ENCODE results near the gene LNX2.
A peak's percentile ranks its signal among the peaks of the same experiment; 100 is the strongest.

LNX2 gene

DNA sequence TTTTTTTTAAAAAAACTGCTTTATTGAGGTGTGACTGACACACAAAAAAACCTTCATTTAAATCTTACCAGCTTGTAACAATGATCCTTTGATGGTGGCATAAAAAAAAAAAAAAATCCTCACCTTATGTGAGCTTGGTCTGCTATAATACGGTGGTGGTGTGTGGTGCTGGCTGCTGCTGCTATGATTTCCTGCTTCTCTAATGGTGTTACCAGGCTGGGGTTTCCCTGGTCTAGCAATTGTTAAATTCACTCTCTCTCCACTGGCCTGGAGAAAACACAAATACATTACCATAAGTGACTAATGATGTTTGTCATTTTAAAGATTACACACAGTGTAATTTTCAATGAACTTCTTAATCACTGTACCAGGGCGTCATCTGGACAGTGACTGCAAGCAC, 60.6 kb downstream of the LNX2 start:
- DNase-seq (ENCODE audit: low spot score): no peak

DNA sequence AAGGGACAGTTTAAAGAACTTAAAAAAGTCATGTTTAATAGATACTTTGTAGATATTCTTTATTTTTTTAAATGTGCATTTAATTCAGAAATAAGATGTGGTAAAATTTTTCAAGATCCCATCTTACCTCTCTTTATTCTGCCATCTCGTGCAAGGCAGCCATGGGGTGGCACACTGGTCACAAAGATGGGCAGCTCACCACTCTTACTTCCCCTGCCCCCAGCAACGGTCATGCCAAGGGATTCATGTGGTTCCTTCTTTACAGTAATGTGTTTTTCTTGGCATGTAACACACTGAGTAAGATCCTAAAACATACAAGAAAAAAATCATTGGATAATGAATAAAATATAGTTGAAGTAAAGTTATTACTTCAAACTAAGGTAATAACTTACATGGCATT, 64.2 kb downstream of the LNX2 start:
- no peak for DNase-seq (ENCODE audit: low spot score)

DNA sequence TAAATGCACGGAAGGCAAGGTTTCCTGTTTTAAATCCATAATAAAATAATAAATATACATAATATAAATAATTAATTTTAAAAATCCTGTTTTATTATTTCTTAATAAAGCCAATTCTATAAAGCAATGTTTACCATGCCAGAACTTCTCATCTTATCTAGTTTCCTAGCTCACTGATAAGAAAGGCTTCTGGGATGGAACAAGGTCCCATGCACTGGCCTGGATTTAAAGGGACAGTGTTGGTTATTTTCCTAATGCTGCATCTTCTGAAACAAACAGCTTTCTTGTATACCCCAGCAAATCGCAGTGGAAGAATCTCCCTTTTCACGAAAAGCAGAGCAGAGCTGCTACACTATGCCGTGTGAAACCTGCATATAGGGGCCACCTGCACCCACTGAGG, 68.8 kb downstream of the LNX2 start:
- DNase-seq (ENCODE audit: low spot score): no peak

DNA sequence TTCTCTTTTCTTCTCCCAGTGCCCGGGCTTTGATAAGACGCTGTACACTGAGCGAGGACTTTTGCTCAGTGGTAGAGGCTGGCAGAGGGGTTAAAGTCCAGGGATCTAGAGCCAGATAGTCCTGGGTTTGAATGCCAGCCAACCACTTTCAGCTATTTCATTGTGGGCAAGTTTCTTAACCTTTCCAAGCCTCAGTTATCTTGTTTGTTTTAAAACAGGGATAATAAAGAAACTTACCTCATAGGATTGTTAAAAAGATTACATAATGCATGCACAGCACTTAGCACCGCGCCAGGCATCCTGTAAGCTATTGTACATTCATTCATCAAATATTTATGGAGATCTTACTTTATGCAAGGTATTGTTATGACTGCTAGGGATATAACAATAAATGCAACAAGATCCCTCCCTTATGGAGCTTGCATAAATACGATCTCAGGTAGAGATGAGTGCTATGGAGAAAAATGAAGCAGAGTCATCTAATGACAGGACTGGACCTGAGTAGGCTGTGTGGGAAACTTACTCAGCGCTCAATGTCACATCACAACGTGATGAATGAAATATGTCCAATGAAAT, 70.8 kb downstream of the LNX2 start:
- DNase-seq (ENCODE audit: low spot score): no peak

DNA sequence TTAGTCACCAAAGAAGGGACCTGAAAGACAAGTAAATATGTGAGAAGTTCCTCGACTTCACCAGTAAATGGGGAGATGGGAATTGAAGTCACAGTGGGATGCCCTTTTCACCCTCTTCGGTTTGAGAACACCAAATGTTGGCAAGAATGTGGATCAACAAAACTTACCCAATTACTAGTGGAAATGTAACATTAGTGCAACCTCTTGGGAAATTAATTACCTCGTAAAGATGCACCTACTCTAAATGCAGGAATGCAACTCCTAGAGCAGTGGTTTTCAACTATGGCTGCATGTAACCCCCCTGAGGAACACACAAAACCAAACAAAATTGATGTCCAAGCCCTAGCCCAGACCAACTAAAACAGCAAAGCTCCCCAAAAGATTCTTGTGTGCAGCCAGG, 78.1 kb downstream of the LNX2 start:
- DNase-seq (ENCODE audit: low spot score): no peak

DNA sequence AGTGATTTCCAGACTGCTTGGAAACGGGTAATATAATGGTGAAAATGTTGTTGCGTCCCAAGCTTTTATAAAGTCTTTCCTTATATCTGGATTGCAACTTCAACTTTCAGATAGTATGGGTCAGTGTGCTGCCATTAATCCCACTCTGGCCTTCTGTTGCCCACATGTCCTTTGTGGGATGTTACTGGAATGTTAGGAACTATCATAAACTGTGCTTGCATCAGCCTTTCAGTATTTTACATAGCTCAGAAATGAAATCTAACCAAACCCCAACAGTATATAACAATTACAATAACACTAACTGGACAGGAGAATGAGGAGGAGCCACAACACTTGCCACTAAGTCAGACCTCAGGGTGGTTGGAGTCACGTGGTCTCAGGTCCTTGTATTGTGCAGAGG, 78.9 kb downstream of the LNX2 start:
- DNase-seq (ENCODE audit: low spot score): no peak

DNA sequence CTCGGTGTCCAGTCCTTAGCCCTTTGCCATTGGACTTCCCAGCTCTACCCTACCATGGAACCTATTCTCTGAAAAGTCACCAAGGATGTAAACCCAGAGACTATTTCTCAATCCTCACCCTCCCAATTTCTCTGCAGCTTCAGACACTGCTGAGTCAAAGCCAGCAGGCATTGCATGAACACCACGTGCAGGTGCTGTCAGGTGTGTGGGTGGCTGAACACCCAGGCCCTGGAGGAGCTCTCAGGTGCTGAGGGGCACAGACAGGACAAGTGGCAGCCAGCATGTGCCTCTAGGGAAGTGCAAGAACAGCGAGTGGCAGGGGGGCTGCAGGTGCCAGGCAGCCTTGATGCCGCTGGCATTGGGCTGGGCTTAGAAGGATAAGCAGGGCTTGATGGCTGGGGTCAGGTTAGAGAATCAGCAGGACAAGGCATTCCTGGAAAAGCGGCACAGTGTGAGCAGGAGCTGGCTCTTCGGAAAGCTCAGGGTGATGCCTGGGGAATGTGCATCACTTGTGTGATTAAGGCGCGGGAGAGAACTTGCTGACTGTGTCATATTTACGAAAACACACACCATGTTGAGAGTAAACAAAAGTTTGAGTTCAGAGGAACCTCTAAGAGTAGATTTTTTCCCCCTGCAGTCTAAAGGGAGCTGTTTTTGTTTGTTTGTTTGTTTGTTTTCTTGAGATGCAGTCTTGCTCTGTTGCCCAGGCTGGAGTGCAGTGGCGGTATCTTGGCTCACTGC, 83.8 kb downstream of the LNX2 start:
- DNase-seq (ENCODE audit: low spot score): no peak

DNA sequence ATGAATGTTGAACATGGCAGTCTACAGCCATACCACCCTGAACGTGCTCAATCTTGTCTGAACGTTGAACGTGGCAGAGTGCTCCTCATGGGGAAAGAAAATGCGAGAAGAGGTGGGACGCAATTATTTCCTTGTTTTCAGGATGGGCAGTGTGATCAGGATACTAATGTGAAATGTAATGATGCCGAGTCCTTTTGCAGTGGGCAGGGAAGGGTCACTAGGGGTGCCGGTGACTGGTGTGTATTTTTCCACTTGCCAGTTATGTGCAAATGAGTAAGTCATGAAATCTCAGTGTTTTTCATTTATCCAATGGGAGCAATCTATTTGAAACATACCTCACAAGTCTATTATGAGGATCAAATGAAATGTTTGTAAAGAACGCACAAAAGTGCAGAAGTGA, 84.8 kb downstream of the LNX2 start:
- DNase-seq (ENCODE audit: low spot score): no peak

DNA sequence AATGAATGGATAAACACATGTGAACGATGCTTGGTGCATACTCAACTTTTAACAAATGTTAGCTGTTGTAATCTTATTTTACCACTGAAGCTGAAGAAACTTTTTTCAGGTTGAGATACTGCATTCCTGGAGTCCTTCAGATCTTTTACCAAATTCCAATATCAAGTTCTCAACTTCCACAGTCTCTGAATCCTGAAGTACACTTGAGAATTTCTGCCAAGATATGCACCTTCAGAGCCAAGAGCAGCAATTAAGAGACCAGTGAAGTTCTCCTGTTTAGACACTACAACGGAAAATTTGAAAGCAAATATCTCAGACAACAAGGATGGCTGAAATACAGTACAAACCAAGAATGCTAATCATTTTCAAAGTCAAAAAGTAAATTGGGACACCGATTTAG, 85.3 kb downstream of the LNX2 start:
- DNase-seq (ENCODE audit: low spot score): no peak

DNA sequence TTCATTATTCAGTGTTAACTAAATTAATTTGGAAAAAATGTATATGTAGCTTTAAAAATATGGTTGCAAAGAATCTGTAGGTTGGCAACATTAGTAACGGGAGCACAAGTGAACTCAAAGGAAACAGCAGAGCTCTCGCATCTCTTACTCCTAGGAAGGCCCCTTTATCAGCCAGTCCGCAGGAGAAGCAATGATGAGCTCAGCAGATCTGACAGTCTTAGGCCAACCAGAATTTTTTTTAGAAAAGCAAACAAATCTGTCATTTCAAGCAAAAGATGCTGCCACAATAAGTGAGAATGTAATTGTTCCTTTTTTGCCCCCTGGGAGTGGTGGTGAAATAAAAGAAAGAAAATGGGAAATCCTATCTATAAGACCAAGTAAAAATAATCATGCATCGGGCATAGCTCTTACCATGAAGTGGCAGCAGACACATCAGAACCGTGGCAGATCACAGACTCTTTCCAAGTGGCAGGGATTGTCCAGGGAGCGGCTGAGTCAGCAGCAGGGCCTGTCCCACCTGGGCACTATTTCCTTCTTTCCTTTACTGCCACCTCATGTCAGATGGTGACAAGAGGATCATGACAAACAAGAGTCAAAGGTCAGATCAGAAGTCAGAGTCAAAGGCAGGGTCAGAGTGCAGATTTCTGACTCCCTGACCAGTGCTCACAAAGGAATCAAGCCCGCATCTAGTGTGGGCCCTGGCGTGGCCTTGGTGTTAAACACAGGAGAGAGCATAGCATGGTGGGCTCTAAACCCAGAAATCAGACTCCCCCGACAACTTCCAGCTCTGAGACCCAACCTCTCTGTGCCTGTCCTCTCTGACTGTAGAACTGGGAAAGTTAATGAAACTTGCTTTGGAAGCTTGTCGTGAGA, 86.0 kb downstream of the LNX2 start:
- DNase-seq (ENCODE audit: low spot score): no peak

DNA sequence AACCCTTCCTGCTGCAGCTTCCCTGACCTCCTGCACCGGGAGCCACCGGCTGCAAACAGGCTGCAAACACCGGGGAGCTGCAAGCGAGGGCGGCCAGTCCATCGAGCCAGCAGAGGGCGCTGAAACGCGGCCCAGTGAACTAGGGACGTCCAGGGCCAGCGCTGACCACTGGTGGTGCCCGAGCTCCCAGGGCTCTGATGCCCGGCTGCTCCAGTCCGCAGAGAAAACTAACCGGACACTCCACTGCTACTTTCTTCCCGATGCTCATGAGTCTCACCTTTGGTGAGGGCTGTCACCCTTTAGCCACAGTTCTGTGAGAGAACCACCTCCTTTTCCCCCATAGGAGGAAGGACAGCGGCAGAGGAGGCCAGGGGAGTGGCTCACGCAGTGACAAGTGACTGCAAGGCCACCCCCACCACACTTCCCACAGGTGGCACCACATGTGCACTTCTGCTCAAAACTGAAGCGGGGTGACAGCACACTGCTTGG, 87.1 kb downstream of the LNX2 start:
- peak; percentile 48 for DNase-seq (ENCODE audit: low spot score)

DNA sequence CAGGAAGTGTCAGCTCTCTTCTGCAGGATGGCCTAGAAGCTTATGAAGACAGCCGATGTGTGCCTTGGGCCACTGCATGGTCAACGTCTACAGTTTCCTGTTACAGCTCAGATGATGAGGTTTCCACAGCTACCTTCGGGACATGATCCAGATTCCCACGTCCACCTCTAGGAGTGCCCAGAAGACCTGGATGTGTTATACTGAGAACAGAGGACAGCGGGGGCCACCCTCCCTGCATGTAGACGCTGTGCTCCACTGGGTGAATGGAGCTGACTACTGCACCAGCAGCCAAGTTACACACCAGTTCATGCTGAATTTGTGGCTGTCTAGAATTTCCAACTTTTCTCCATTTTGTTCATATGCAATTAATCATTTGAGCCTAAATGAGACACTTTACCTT, 91.4 kb downstream of the LNX2 start:
- DNase-seq (ENCODE audit: low spot score): no peak

DNA sequence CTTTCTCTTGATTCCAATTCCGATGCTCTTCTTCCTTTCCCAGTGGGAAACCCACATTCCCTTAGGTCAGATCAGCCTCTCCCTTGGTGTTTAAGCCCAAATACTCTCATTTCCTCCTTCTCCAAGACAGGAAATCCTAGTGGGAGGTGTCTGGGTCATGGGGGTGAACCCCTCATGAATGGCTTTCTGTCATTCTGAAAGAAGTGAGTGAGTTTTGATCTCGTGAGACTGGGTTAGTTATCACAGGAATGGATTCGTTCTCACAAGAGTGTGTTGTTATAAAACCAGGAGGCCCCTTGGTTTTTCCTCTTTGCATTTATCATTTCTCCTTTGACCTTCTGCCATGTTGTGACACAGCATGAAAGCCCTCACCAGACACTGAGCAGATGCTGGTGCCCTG, 93.8 kb downstream of the LNX2 start:
- DNase-seq (ENCODE audit: low spot score): no peak

DNA sequence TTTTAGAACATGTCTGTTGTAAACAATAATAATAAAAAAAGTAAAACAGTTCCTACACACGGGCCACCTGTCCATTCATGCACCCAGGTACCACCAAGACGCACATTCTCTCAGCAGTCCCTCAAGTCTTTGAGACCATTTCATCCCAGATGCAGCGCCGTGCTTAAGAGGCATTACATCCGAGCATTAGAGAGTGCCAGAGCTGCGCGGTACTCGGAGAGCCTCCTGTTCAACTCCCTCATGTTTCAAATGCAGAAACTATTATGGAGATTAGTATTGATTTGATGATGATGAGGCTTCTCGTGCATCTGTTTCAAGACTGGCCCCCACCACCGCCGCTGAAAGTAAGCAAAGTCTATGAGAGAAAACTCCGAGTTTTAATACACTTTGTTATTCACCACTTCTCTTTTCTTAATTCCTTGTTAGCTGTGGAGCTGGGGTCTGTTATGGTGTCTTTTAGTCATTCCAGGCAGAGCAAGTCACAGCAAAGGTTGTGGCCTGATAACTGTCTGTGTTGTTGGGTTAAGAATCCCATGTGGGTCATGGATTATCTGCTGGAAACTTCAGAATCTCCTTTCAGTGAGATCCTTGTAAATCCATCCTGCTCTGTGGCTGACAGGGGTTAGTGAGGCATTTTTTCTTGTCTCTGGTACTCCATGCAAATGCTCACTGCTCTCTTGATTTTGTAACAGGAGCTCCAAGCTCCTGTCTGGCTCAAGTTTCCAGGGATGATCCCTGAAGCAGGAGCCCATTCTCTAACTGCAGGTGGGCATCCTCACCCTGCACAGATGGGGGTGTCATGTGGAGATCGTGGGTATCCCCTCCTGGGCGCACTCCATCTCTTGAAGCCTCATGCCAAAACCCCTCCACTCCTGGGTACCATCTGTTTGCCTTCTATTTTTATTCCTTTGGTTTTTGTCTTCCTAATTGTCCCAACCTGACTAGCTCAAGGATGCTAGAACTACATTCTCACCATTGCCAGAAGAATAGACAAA, 95.1 kb downstream of the LNX2 start:
- no peak for DNase-seq (ENCODE audit: low spot score)

DNA sequence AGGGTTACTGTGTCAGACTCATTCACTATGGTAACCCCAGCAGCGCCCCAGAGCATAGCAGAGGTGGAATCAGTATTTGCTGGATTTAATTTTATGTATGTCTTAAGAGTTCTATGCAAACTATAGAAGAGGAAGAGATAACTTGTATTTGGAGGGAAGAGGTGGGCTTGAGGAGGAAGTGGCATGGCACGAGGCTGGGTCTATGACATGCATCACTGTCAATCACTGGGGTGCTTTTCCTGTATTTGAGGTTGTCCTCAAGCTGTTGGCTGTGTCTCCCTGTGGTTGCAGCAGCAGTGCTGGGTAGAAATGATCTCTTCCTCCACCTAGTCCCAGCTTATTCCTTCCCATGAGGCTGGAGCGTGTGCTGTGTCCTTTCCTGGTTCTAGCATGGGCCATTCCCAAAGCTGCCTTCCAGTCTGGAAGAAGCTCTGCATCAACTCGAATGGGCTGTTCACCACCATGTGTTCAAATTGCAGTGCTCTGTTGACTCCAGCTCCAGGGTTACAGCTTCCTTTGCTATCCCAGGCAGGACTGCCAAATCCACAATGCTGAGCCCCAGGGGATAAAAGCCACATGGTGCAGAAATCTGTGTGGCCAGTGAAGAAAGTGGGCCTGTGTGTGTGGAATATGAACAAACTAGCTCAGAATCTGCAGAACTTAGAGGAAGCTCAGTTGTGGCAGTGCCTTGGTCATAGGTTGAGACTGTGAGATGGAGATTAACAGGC, 96.8 kb downstream of the LNX2 start:
- DNase-seq (ENCODE audit: low spot score): no peak

DNA sequence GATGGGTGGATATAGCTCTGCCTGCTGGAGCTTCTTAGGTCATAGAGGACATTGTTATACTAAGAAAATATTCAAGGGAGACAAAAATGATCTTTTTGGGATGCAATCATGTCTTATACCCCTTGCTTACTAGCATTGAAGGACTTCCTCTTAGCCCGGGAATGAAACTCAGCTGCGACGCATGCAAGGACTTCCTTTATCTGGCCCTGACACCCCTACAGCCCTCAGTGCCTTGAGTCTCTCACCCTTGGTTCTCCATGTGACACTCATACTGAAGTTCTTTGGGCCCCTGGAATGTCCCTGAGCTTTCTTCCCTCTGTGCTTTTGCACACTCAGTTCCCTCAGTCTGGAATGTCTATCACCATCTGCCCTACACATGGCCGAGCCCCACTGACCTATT, 97.5 kb downstream of the LNX2 start:
- no peak for DNase-seq (ENCODE audit: low spot score)

DNA sequence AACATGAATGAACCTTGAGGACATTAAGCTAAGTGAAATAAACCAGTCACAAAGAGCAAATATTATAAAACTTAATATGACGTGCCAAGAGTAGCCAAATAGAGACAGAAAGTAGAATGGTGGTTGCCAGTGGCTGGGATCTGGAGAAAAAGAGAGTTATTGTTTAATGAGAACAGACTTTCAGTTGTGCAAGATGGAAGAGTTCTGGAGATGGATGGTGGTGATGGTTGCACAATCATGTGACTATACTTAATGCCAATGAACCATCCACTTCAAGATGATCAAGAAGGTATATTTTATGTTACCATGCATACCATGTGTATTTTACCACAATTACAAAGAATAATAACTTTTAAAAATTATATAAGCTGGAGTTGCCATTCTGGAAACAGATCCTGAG, 104.2 kb downstream of the LNX2 start:
- no peak for DNase-seq (ENCODE audit: low spot score)

DNA sequence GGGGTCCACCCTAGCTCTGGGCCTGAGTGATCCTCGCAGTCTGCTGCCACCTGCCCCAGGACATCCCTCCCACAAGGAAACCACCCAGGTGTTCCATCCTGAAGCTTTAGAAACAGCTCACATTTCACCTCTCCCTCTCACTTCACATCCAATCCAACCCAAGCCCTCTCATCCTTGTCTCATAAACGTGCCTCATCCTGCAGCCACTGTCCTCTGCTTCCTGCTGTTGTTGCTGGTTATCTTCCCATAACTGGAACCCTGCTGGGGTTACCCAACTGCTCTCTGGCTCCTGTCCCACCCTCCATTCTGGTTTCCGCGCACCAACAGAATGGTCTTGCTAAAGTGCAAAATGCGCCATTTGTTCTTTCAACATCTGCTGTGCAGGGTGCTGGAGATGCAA, 110.2 kb downstream of the LNX2 start:
- no peak for DNase-seq (ENCODE audit: low spot score)

DNA sequence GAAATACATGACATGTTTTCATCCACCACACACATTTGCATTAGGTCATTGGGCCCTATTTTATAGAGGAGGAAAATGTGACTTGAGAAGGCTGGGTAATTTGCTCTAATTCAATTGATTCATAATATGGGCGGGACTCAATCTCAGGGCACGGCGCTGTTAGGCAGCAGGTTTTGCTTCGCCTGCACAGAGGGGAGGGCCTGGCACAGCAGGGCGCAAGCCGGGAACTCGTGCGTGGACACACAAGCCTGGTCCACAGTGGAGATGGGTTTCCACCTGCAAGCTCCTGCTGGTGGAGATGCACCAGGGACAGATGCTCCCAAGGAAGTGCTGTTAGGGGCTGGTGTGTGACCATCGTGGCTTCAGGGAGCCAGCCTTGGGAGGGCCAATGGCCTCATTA, 111.5 kb downstream of the LNX2 start:
- DNase-seq (ENCODE audit: low spot score): no peak

DNA sequence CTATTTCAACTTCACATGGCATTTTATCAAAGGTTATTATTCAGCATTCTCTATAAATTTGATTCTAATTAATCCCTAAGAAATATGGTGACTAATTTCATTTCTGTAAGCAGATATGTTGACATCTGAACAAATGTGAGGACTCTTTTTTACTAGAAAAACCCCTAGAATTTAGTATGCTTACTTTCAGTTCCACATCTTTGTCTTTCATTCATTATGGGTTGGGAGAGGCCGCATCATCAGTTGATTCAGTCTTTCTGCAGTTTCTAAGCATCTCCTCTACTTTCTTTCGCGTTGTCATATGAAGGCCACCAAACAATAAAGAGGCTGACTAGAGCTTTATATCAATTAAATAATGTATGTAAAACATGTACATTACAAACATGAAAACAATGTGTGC, 114.5 kb downstream of the LNX2 start:
- DNase-seq (ENCODE audit: low spot score): no peak

DNA sequence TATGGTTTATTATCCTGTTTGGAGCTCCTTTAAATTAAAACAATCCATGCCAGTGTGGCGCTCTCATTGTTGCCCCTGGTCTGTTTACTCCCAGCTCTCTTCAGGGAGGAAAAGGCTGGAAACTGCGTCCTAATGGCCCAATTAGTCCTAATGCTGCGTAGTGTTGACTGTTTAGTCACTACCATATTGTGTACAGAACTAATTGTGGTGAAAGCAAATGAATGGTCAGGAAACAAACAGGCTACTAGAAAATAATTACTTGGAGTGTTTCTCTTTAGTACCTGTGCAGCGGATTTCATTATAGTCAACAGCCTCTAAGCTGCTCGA, 115.5 kb downstream of the LNX2 start:
- no peak for DNase-seq (ENCODE audit: low spot score)
